ENCODE measurements around the gene SYT11. TPM values are rescaled to one million over a fixed set of nuclear protein-coding genes. Genes with fewer than 3 reads are reported as not detected.
A peak's percentile ranks its signal among the peaks of the same experiment; 100 is the strongest.

Gene SYT11
- total RNA-seq, 6 donors from 2014 or later: 3.1 to 12.1 (median 7.8) TPM

DNA sequence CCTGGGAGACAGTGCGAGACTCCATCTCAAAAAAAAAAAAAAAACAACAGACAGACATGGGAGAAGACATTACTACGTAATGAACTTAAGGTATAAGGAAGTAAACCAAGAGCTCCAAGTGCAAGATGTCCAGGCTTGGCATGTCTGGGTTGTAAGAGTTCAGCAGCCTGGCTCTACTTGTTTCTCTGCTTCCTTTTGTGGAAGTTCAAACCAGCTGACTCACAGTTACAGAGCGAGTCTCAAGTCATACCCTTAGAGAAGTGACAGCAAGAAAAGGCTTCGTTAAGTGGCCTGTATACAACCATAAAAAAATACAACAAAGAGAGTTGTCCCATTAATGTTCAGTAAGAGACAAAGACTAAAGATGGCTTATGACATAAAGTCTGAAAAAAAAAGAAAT, 50.5 kb downstream of the SYT11 start:
- no peaks in the 10 kb centered on the region for H3K9me3 ChIP-seq
- TF ChIP-seq CTCF (IDR thresholded peaks at IDR 0.05) (no peak), POLR2A (IDR thresholded peaks at IDR 0.05) (peak in 1 of 4 donors; percentile 40), POLR2AphosphoS5 (IDR thresholded peaks at IDR 0.05) (peak; percentile 29 to 36), EP300 (IDR thresholded peaks at IDR 0.05) (no peak)
- DNase-seq (peak in 1 of 2 donors; percentile 76), ATAC-seq (ENCODE audit: low FRiP score in 2 of 2) (peak; percentile 69 to 72)
- H3K4me1 ChIP-seq: peaks cover 13 to 25% (median 20%) of the 10 kb centered on the region in 4 donors
- 39 to 58% methylated on average over 4 of the region's 4 CpGs for WGBS, 2 donors
- peak overlapping the region; percentile 66 to 84 (median 82) for H3K4me3 ChIP-seq
- peaks cover 41 to 79% (median 52%) of the 10 kb centered on the region in 4 donors for H3K36me3 ChIP-seq
- H3K27ac ChIP-seq: peak overlapping the region; percentile 90 to 97 (median 94)
- H3K27me3 ChIP-seq: no peaks in the 10 kb centered on the region

- DNase-seq: no peak
- ATAC-seq (ENCODE audit: low FRiP score in 2 of 2): peak; percentile 65 to 76
- Histone ChIP-seq H3K27me3 (no peaks in the 10 kb centered on the region), H3K4me1 (peaks cover 13 to 25% (median 20%) of the 10 kb centered on the region in 4 donors), H3K4me3 (peak overlapping the region; percentile 66 to 84 (median 82)), H3K36me3 (peaks cover 40 to 79% (median 53%) of the 10 kb centered on the region in 4 donors), H3K9me3 (no peaks in the 10 kb centered on the region), H3K27ac (peak overlapping the region; percentile 90 to 97 (median 94))
- TF ChIP-seq CTCF (IDR thresholded peaks at IDR 0.05) (no peak), EP300 (IDR thresholded peaks at IDR 0.05) (no peak), POLR2A (IDR thresholded peaks at IDR 0.05) (no peak), POLR2AphosphoS5 (IDR thresholded peaks at IDR 0.05) (no peak)
- 4 to 7% methylated on average over 11 of the region's 11 CpGs for WGBS, 2 donors
Measured at GRCh38 chr1:155910621-155911121, 51.3 kb downstream of the SYT11 start.

GRCh38 chr1:155911156-155912055, 52.0 kb downstream of the SYT11 start, which contains the start of gene RIT1:
Gene RIT1 (minus strand): TSS chr1:155911349. CDS start chr1:155910761, 588 bp downstream.
- Histone ChIP-seq H3K27ac (peak within 1 kb of the TSS; percentile 90 to 97 (median 94)), H3K4me1 (peaks cover 13 to 25% (median 20%) of the 10 kb centered on the region in 4 donors), H3K9me3 (no peaks in the 10 kb centered on the region), H3K27me3 (no peaks in the 10 kb centered on the region), H3K4me3 (peak within 1 kb of the TSS; percentile 66 to 84 (median 82)), H3K36me3 (peaks cover 39 to 79% (median 53%) of the 10 kb centered on the region in 4 donors)
- 6 to 11% methylated on average over 17 to 33 of the region's 34 CpGs for WGBS, 2 donors
- peak; percentile 94 to 95 for DNase-seq
- ATAC-seq (ENCODE audit: low FRiP score in 2 of 2): peak; percentile 97 to 99
- peak; percentile 70 to 91 for TF ChIP-seq POLR2AphosphoS5 (IDR thresholded peaks at IDR 0.05)
- peak; percentile 27 to 63 (median 46) for TF ChIP-seq CTCF (IDR thresholded peaks at IDR 0.05)
- peak in 2 of 4 donors; percentile 17 to 28 for TF ChIP-seq EP300 (IDR thresholded peaks at IDR 0.05)
- peak in 2 of 4 donors; percentile 20 to 90 for TF ChIP-seq POLR2A (IDR thresholded peaks at IDR 0.05)

DNA sequence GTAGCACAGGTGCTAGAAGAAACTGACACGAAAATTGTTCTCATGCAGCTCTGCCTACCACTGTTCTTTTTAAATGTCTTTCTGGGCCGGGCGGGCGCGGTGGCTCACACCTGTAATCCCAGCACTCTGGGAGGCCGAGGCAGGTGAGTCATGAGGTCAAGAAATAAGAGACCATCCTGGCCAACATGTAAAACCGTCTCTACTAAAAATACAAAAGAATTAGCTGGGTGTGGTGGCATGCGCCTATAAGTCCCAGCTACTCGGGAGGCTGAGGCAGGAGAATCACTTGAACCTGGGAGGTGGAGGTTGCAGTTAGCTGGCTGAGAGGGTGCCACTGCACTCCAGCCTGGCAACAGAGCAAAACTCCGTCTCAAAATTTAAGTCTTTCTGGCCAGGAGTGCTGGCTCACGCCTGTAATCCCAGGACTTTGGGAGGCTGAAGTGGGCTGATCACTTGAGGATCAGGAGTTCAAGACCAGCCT, 52.7 kb downstream of the SYT11 start:
- Histone ChIP-seq H3K27ac (peak overlapping the region; percentile 90 to 97 (median 94)), H3K36me3 (peaks cover 45 to 79% (median 57%) of the 10 kb centered on the region in 4 donors), H3K4me1 (peaks cover 13 to 25% (median 20%) of the 10 kb centered on the region in 4 donors), H3K27me3 (no peaks in the 10 kb centered on the region), H3K4me3 (peak overlapping the region in 1 of 4 donors; percentile 83), H3K9me3 (no peaks in the 10 kb centered on the region)
- TF ChIP-seq POLR2AphosphoS5 (IDR thresholded peaks at IDR 0.05) (no peak), EP300 (IDR thresholded peaks at IDR 0.05) (no peak), CTCF (IDR thresholded peaks at IDR 0.05) (no peak), POLR2A (IDR thresholded peaks at IDR 0.05) (no peak)
- no peak for ATAC-seq (ENCODE audit: low FRiP score in 2 of 2)
- DNase-seq: no peak
- WGBS, 2 donors: 72 to 86% methylated on average over 9 to 11 of the region's 11 CpGs
